Mesothelial cell of epicardium (in vitro differentiated cells): ENCODE data around the gene SUOX. TPM values are rescaled to one million over a fixed set of nuclear protein-coding genes. Genes with fewer than 3 reads are reported as not detected.
A peak's percentile ranks its signal among the peaks of the same experiment; 100 is the strongest.

ENCODE experiments used
- DNase-seq, 2 experiments: peaks; one replicate each; pipeline ENCODE4 v3.0.0; 2021; ENCODE audit warnings: low spot score in 2 of 2; ENCODE audit not compliant: unreplicated experiment in 2 of 2
- H3K27ac Mint-ChIP-seq: 2 replicates; pipeline ENCODE4 v1.8.0; 2021; ENCODE audit warnings: mixed read lengths
- H3K27me3 Mint-ChIP-seq: 2 replicates; pipeline ENCODE4 v1.8.0; 2021; ENCODE audit warnings: low read depth, mixed read lengths
- H3K36me3 Mint-ChIP-seq: 2 replicates; pipeline ENCODE4 v1.8.0; 2021; ENCODE audit warnings: mixed read lengths
- H3K4me1 Mint-ChIP-seq: 2 replicates; pipeline ENCODE4 v1.8.0; 2021; ENCODE audit warnings: mixed read lengths
- H3K4me3 Mint-ChIP-seq: 2 replicates; pipeline ENCODE4 v1.8.0; 2021; ENCODE audit warnings: mild to moderate bottlenecking, moderate library complexity, mixed read lengths
- H3K9me3 Mint-ChIP-seq: 2 replicates; pipeline ENCODE4 v1.8.0; 2021; ENCODE audit warnings: mixed read lengths
- total RNA-seq: library from RNA; stranded (reverse); gene quantifications from 3 replicates; pipeline ENCODE4 v1.2.1, GENCODE V29; 2021
- TF ChIP-seq, protein P1 (sequence below): fragments of 200-600 bp; sonication (generic); IDR thresholded peaks from one replicate; pipeline ENCODE4 v1.5.0; 2021; ENCODE audit warnings: antibody characterized with exemption; ENCODE audit not compliant: unreplicated experiment

Gene SUOX
- total RNA-seq, 1 donor from 2014 or later: 38.9 TPM

- Mint-ChIP-seq H3K36me3 (peaks cover under 1% of the 10 kb centered on the region), H3K27ac (peak overlapping the region; percentile 88), H3K9me3 (no peaks in the 10 kb centered on the region), H3K4me1 (peaks cover 29% of the 10 kb centered on the region), H3K27me3 (no peaks in the 10 kb centered on the region), H3K4me3 (peak overlapping the region; percentile 98)
- DNase-seq: no peak
- TF ChIP-seq, protein P1, sequence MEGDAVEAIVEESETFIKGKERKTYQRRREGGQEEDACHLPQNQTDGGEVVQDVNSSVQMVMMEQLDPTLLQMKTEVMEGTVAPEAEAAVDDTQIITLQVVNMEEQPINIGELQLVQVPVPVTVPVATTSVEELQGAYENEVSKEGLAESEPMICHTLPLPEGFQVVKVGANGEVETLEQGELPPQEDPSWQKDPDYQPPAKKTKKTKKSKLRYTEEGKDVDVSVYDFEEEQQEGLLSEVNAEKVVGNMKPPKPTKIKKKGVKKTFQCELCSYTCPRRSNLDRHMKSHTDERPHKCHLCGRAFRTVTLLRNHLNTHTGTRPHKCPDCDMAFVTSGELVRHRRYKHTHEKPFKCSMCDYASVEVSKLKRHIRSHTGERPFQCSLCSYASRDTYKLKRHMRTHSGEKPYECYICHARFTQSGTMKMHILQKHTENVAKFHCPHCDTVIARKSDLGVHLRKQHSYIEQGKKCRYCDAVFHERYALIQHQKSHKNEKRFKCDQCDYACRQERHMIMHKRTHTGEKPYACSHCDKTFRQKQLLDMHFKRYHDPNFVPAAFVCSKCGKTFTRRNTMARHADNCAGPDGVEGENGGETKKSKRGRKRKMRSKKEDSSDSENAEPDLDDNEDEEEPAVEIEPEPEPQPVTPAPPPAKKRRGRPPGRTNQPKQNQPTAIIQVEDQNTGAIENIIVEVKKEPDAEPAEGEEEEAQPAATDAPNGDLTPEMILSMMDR: no peak
Observed at GRCh38 chr12:55965240-55965639, 31.8 kb upstream of the SUOX start.

- TF ChIP-seq, protein P1: no peak
- H3K36me3 Mint-ChIP-seq: peaks cover 3% of the 10 kb centered on the region
- no peak for DNase-seq
- H3K9me3 Mint-ChIP-seq: no peaks in the 10 kb centered on the region
- H3K4me1 Mint-ChIP-seq: peaks cover 29% of the 10 kb centered on the region
- H3K27me3 Mint-ChIP-seq: no peaks in the 10 kb centered on the region
- peak within 1 kb of the TSS; percentile 98 for H3K4me3 Mint-ChIP-seq
- H3K27ac Mint-ChIP-seq: peak within 1 kb of the TSS; percentile 88
Observed at GRCh38 chr12:55965941-55966407, 31.1 kb upstream of the SUOX start, which contains the start of gene PMEL. TSS of gene PMEL (minus strand) at chr12:55966042. CDS start at chr12:55966011, 31 bp downstream.

DNA sequence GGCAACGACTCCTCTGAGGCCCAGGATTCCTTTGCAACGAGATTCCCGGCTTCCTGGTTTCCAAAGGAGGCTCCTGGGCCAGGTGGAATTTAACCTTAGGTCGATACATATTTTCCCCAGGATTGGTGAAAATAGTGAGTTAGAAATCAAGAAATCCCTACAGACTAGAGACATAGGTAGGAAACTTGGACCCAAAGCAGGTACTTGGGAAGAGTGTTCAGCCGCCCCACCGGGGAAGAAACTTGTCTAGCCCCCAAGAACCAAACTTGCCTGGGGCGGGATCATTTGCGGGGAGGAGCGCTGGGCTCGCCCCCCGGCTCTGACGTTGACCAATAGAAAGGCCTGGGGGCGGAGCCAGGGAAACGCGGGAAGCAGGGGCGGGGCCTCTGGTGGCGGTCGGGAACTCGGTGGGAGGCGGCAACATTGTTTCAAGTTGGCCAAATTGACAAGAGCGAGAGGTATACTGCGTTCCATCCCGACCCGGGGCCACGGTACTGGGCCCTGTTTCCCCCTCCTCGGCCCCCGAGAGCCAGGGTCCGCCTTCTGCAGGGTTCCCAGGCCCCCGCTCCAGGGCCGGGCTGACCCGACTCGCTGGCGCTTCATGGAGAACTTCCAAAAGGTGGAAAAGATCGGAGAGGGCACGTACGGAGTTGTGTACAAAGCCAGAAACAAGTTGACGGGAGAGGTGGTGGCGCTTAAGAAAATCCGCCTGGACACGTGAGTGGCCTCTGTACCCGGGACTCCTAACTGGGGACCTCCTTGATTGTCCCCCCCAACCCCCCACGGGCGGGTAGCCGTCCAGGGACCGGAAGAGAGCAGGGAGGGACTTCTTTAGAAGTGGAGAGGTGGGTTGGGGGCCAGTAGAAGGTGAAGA, 30.4 kb upstream of the SUOX start, which contains the start of gene CDK2:
CDK2 (plus strand) TSS at position 423 of the 874 bp plus-strand sequence; CDS start at position 602, 179 bp downstream.
- Mint-ChIP-seq H3K4me1 (peaks cover 29% of the 10 kb centered on the region), H3K36me3 (peaks cover 3% of the 10 kb centered on the region), H3K9me3 (no peaks in the 10 kb centered on the region), H3K4me3 (peak within 1 kb of the TSS; percentile 98), H3K27me3 (no peaks in the 10 kb centered on the region), H3K27ac (peak within 1 kb of the TSS; percentile 88)
- peak; percentile 90 to 96 for DNase-seq
- TF ChIP-seq, protein P1: no peak

- Mint-ChIP-seq H3K4me3 (no peak overlapping the region), H3K27ac (no peak overlapping the region), H3K36me3 (peaks cover 3% of the 10 kb centered on the region), H3K9me3 (no peaks in the 10 kb centered on the region), H3K27me3 (no peaks in the 10 kb centered on the region), H3K4me1 (peaks cover 29% of the 10 kb centered on the region)
- TF ChIP-seq, protein P1: no peak
- no peak for DNase-seq
Observed at GRCh38 chr12:55969356-55969755, 27.7 kb upstream of the SUOX start.

GRCh38 chr12:55970775-55971174, 26.3 kb upstream of the SUOX start:
- Mint-ChIP-seq H3K9me3 (no peaks in the 10 kb centered on the region), H3K27ac (peak overlapping the region; percentile 51)
- TF ChIP-seq, protein P1: no peak

More at GRCh38 chr12:55970775-55971174, 26.3 kb upstream of the SUOX start:
- Mint-ChIP-seq H3K27me3 (no peaks in the 10 kb centered on the region), H3K4me3 (no peak overlapping the region), H3K4me1 (peaks cover 23% of the 10 kb centered on the region), H3K36me3 (peaks cover 3% of the 10 kb centered on the region)
- no peak for DNase-seq
